K562 (cell line): ENCODE measurements around the gene LAMTOR5. TPM values are rescaled to one million over a fixed set of nuclear protein-coding genes. Genes with fewer than 3 reads are reported as not detected.

Source experiments
- ATAC-seq: fragments of 200-7000 bp; cut with Tn5 transposase; 3 replicates; pipeline ENCODE4 v1.9.1; 2020; ENCODE audit warnings: moderate library complexity
- BruUV-seq: library from RNA; stranded (reverse); fragments of 400-500 nt; replicated peaks from 2 replicates; lab custom pipeline; 2021; lab: Mats Ljungman, UMichigan
- CTCF ChIA-PET: fragments of 300-600 bp; formaldehyde crosslinking; extraction: SDS; loops from one replicate; lab custom pipeline; 2021; ENCODE audit warnings: low intra/inter-chr PET ratio; lab: Yijun Ruan, JAX
- POLR2A ChIA-PET: fragments of 300-600, 350-650 bp; sonication (Branson Sonifier 250); formaldehyde crosslinking; extraction: SDS; loops from one replicate; lab custom pipeline; 2021; ENCODE audit warnings: antibody characterized with exemption, inconsistent platforms; lab: Yijun Ruan, JAX
- DNase-seq, 4 experiments: peaks; one replicate each; pipeline versions ENCODE4 v3.0.0 to v3.0.0-alpha.2; 2011 to 2018; ENCODE audit warnings: low spot score in 3 of 4, mixed read lengths in 3 of 4; ENCODE audit errors: extremely low read depth in 1 of 4
- FAIRE-seq: peaks from 2 replicates; lab custom pipeline; 2011; peaks lifted over from hg19 to GRCh38; lab: Jason Lieb, UNC
- H2AFZ ChIP-seq: 2 replicates; pipeline ENCODE4 v1.6.0; 2011; ENCODE audit warnings: low read depth, low read length, control low read depth, inconsistent platforms
- H3K27ac ChIP-seq: fragments of 200-600 bp; 3 replicates; pipeline ENCODE4 v1.8.0; 2011; ENCODE audit warnings: low read depth, mild to moderate bottlenecking, control low read depth, inconsistent platforms, low read length, moderate library complexity, mixed read lengths; ENCODE audit errors: extremely low read depth
- H3K27me3 ChIP-seq, 2 experiments: fragments of 300-600 bp in 1 of 2; 2 replicates in 1 of 2; 3 replicates in 1 of 2; pipeline versions ENCODE4 v1.6.0 to v1.8.0; 2011; ENCODE audit warnings: inconsistent platforms in 2 of 2, low read length in 2 of 2, mild to moderate bottlenecking in 1 of 2, mixed read lengths in 1 of 2, moderate library complexity in 1 of 2; ENCODE audit not compliant: control insufficient read depth in 2 of 2, insufficient read depth in 2 of 2
- H3K36me3 ChIP-seq: fragments of 300-600 bp; 3 replicates; pipeline ENCODE4 v1.8.0; 2011; ENCODE audit warnings: mild to moderate bottlenecking, low read length, inconsistent platforms; ENCODE audit not compliant: control insufficient read depth, insufficient read depth
- H3K4me1 ChIP-seq, 2 experiments: fragments of 200-600 bp in 1 of 2; replicated peaks in 1 of 2; 2 replicates in 1 of 2; 3 replicates in 1 of 2; pipeline versions ENCODE4 v1.5.1 to v1.8.0; 2011; ENCODE audit warnings: inconsistent platforms in 2 of 2, low read length in 2 of 2, mild to moderate bottlenecking in 1 of 2, mixed read lengths in 1 of 2, moderate library complexity in 1 of 2; ENCODE audit not compliant: control insufficient read depth in 2 of 2, insufficient read depth in 2 of 2
- H3K4me2 ChIP-seq: 2 replicates; pipeline ENCODE4 v1.6.1; 2011; ENCODE audit warnings: low read length, control low read depth, inconsistent platforms, mixed read lengths; ENCODE audit not compliant: insufficient read depth
- H3K4me3 ChIP-seq: fragments of 200-600 bp; sonication (generic), shearing (Covaris generic); 2 replicates; pipeline ENCODE4 v1.5.1; 2016; ENCODE audit warnings: control low read depth, inconsistent platforms
- H3K79me2 ChIP-seq: fragments of 200-600 bp; 3 replicates; pipeline ENCODE4 v1.8.0; 2011; ENCODE audit warnings: low read length, inconsistent platforms; ENCODE audit not compliant: control insufficient read depth, insufficient read depth
- H3K9ac ChIP-seq, 2 experiments: 2 replicates each; pipeline versions ENCODE4 v1.6.0 to v1.6.1; 2011; ENCODE audit warnings: low read depth in 2 of 2, low read length in 2 of 2, control low read depth in 1 of 2, inconsistent platforms in 1 of 2, mild to moderate bottlenecking in 1 of 2, mixed read lengths in 1 of 2; ENCODE audit not compliant: insufficient read depth in 1 of 2
- H3K9me1 ChIP-seq: one replicate; pipeline ENCODE4 v1.6.0; 2011; ENCODE audit warnings: inconsistent platforms, mild to moderate bottlenecking, low read length, moderate library complexity; ENCODE audit not compliant: control insufficient read depth, insufficient read depth
- H3K9me3 ChIP-seq: replicated peaks from 2 replicates; pipeline ENCODE4 v1.5.1; 2011; ENCODE audit warnings: low read depth, low read length, inconsistent platforms; ENCODE audit not compliant: control insufficient read depth, insufficient read depth
- H4K20me1 ChIP-seq: replicated peaks from 2 replicates; pipeline ENCODE4 v1.6.1; 2011; ENCODE audit warnings: low read length, inconsistent platforms, mixed read lengths; ENCODE audit not compliant: control insufficient read depth, insufficient read depth
- CEBPZ ChIP-seq: fragments of 150-350 bp; IDR thresholded peaks from 2 replicates; pipeline ENCODE4 v1.6.1; 2014; ENCODE audit warnings: low read depth, mild to moderate bottlenecking, low read length, borderline replicate concordance
- CHD1 ChIP-seq: fragments of 200-600 bp; sonication (generic); IDR thresholded peaks from one replicate; pipeline ENCODE4 v1.6.1; 2012; ENCODE audit warnings: mild to moderate bottlenecking, moderate library complexity, low read length, inconsistent platforms
- HEY1 ChIP-seq: fragments of 250-450 bp; sonication (Bioruptor Pico); IDR thresholded peaks from 2 replicates; pipeline ENCODE4 v1.5.0; 2020; ENCODE audit warnings: mild to moderate bottlenecking, moderate library complexity, borderline replicate concordance
- KLF6 ChIP-seq: fragments of 250-450 bp; sonication (Bioruptor Pico); IDR thresholded peaks from 2 replicates; pipeline ENCODE4 v1.4.0; 2020; ENCODE audit warnings: mild to moderate bottlenecking, moderate library complexity, borderline replicate concordance
- PCBP1 ChIP-seq: fragments of 200-400 bp; formaldehyde crosslinking; IDR thresholded peaks from 2 replicates; pipeline ENCODE4 v1.6.1; 2018; ENCODE audit warnings: mild to moderate bottlenecking, low read depth, low read length; ENCODE audit not compliant: poor library complexity, severe bottlenecking
- PML ChIP-seq: IDR thresholded peaks from 2 replicates; pipeline ENCODE4 v1.6.1; 2012; ENCODE audit warnings: low read length, inconsistent platforms
- RERE ChIP-seq: sonication (generic); formaldehyde crosslinking; IDR thresholded peaks from 2 replicates; pipeline ENCODE4 v1.8.0; 2023; ENCODE audit warnings: missing genetic modification reagents, mild to moderate bottlenecking, borderline replicate concordance
- THRAP3 ChIP-seq: fragments of 450-650 bp; IDR thresholded peaks from 2 replicates; pipeline ENCODE4 v1.6.1; 2016; ENCODE audit warnings: mild to moderate bottlenecking, inconsistent platforms, borderline replicate concordance
- VEZF1 ChIP-seq: fragments of 200-800 bp; sonication (Bioruptor generic); IDR thresholded peaks from 2 replicates; pipeline ENCODE4 v1.6.1; 2017; ENCODE audit warnings: missing genetic modification characterization, missing compliant biosample characterization
- ZNF143 ChIP-seq: sonication (generic); formaldehyde crosslinking; IDR thresholded peaks from 2 replicates; pipeline ENCODE4 v1.9.0; 2022; ENCODE audit warnings: mild to moderate bottlenecking, missing genetic modification reagents
- ZNF384 ChIP-seq: IDR thresholded peaks from 2 replicates; pipeline ENCODE4 v1.6.1; 2012; ENCODE audit warnings: low read depth, low read length, improper control_type of control experiment
- WGBS: fragments of 100-300 bp; shearing (Covaris generic); methylation state at CpG from one replicate; pipeline ENCODE4 v1.1.6; 2016; ENCODE audit warnings: low coverage, mixed read lengths; ENCODE audit not compliant: insufficient coverage; ENCODE audit errors: missing lambda C conversion rate; 5-methylcytosine and 5-hydroxymethylcytosine counted together
- in situ Hi-C: fragments of 300-500 bp; cut with MboI; formaldehyde crosslinking; loops from 4 replicates; pipeline ENCODE4 v1.15.0; 2018; ENCODE audit warnings: inconsistent platforms, mixed read lengths
- intact Hi-C: fragments of 100-400 bp; cut with micrococcal nuclease; formaldehyde crosslinking; loops from 2 replicates; pipeline ENCODE4 v1.14.2; 2022
- polyA plus RNA-seq, 8 experiments: library from polyadenylated mRNA; depleted of rRNA in 4 of 8; stranded (reverse) in 5 of 8; unstranded in 3 of 8; fragments of >200 nt; fragmentation: Nextera tagmentation in 2 of 8; fragmentation: Illumina TruSeq in 1 of 8; extraction: Ambion mirVana in 2 of 8; extraction: Trizol in 1 of 8; gene quantifications; 2 replicates each; pipeline versions ENCODE4 v1.2.1 to v1.2.3, GENCODE V29; 2011 to 2014; ENCODE audit warnings: inconsistent platforms in 1 of 8, missing spikeins in 1 of 8
- total RNA-seq, 7 experiments: library from RNA; depleted of rRNA in 6 of 7; stranded (reverse); fragments of >200 nt in 6 of 7; fragmentation: Illumina TruSeq in 2 of 7; extraction: Trizol in 2 of 7; gene quantifications; 2 replicates each; pipeline versions ENCODE4 v1.2.1 to v1.2.3, GENCODE V29; 2011 to 2021; ENCODE audit warnings: low replicate concordance in 1 of 7

Gene LAMTOR5
- total and polyA plus RNA-seq, 9 of the 15 experiments (the other 6 are each of a cell fraction or from before 2014, with no cell fraction given), result 118 to 712 (median 241) TPM

- WGBS, result 1% methylated on average over 4 of the region's 4 CpGs
- FAIRE-seq (no peak), ATAC-seq (no peak), DNase-seq (no peak)
- peaks cover 33 to 53% of the 10 kb centered on the region in 2 experiments for H3K27me3 ChIP-seq
- H4K20me1 ChIP-seq, result no peaks in the 10 kb centered on the region
- POLR2A ChIA-PET, result interaction anchor here (1.4 to 3.5 kb wide), 2 partner anchors 12 to 20 kb away, joined by 5 to 24 read pairs; no protein-coding TSS in a partner anchor
- no peak overlapping the region for H2AFZ ChIP-seq
- no peak overlapping the region for H3K9ac ChIP-seq
- intact Hi-C loops (no loop called here), in situ Hi-C loops (no loop called here)
- H3K4me2 ChIP-seq, result no peak overlapping the region
- no peak overlapping the region for H3K27ac ChIP-seq
- no peaks in the 10 kb centered on the region for H3K79me2 ChIP-seq
- peaks cover 7 to 12% of the 10 kb centered on the region in 2 experiments; a peak in 4 of 5 replicates for H3K4me1 ChIP-seq
- no peak overlapping the region for H3K4me3 ChIP-seq
- CTCF ChIA-PET, result no interaction called here
- H3K9me1 ChIP-seq, result no peaks in the 10 kb centered on the region
- BruUV-seq, result no TSS peak
- no peaks in the 10 kb centered on the region for H3K9me3 ChIP-seq
- H3K36me3 ChIP-seq, result no peaks in the 10 kb centered on the region
- TF ChIP-seq CHD1 (no peak), PCBP1 (no peak), ZNF384 (no peak), PML (no peak), VEZF1 (CRISPR knock-in tag) (no peak), HEY1 (no peak), RERE (CRISPR knock-in tag) (no peak), KLF6 (CRISPR knock-in tag) (no peak), CEBPZ (no peak), ZNF143 (no peak), THRAP3 (no peak)
These were observed 21.5 kb upstream of the LAMTOR5 start for GRCh38 chr1:110428946-110429345.
